Stimulated activated CD8-positive, alpha-beta memory T cell treated with anti-CD3 and anti-CD28 coated beads, Interleukin-7, amount 100 ng/mL, for 24 hours (primary cell): Measurements from ENCODE around the gene ZNF14.
"Not testable (repeated sequence)": the region's sequence is repeated elsewhere in the genome, so short reads cannot be mapped to it uniquely, and the experiment has no call there.

Experiments used
- DNase-seq: peaks from one replicate; pipeline ENCODE4 v3.0.0-alpha.2; 2020; ENCODE audit warnings: low read depth

The ZNF14 gene

GRCh38 chr19:19687090-19687489 lies 45.8 kb downstream of the ZNF14 start:
- no peak for DNase-seq

GRCh38 chr19:19686580-19686979 lies 46.3 kb downstream of the ZNF14 start:
- DNase-seq, result no peak

- not testable (repeated sequence) for DNase-seq
Observed at GRCh38 chr19:19686119-19686518, 46.8 kb downstream of the ZNF14 start.

- no peak for DNase-seq
Observed at GRCh38 chr19:19679176-19680073, 53.5 kb downstream of the ZNF14 start.

GRCh38 chr19:19677579-19677978 lies 55.3 kb downstream of the ZNF14 start:
- no peak for DNase-seq

- no peak for DNase-seq
Observed at GRCh38 chr19:19674315-19674714, 58.6 kb downstream of the ZNF14 start.

GRCh38 chr19:19672816-19673215 lies 60.1 kb downstream of the ZNF14 start:
- no peak for DNase-seq

- DNase-seq, result no peak
Observed at GRCh38 chr19:19670070-19670551, 62.8 kb downstream of the ZNF14 start.

GRCh38 chr19:19668230-19669012 lies 64.5 kb downstream of the ZNF14 start, which contains the start of gene ZNF101:
TSS of gene ZNF101 (plus strand) at chr19:19668839. CDS start at chr19:19668964, 125 bp downstream.
- peak; percentile 92 for DNase-seq

GRCh38 chr19:19665420-19665948 lies 67.4 kb downstream of the ZNF14 start:
- DNase-seq, result not testable (repeated sequence)

- DNase-seq, result peak; percentile 82
Observed at GRCh38 chr19:19663256-19664120, 69.4 kb downstream of the ZNF14 start, which contains the start of gene ATP13A1. TSS of gene ATP13A1 (minus strand) at chr19:19663676. CDS start at chr19:19663666, 10 bp downstream.

- no peak for DNase-seq
Observed at GRCh38 chr19:19662871-19663255, 70.0 kb downstream of the ZNF14 start.

- no peak for DNase-seq
Observed at GRCh38 chr19:19662344-19662743, 70.6 kb downstream of the ZNF14 start.

- no peak for DNase-seq
Observed at GRCh38 chr19:19661675-19662251, 71.1 kb downstream of the ZNF14 start.

GRCh38 chr19:19661141-19661674 lies 71.7 kb downstream of the ZNF14 start:
- no peak for DNase-seq
